PC-9 (cell line): ENCODE results near the gene BBS9. TPM values are rescaled to one million over a fixed set of nuclear protein-coding genes. Genes with fewer than 3 reads are reported as not detected.

Source experiments
- BruUV-seq: library from RNA; stranded (reverse); fragments of 400-500 nt; replicated peaks from 2 replicates; lab custom pipeline; 2021; lab: Mats Ljungman, UMichigan
- CTCF ChIA-PET: fragments of 300-600 bp; sonication (Branson Sonifier 250); formaldehyde crosslinking; loops from one replicate; lab custom pipeline; 2022; ENCODE audit warnings: antibody characterized with exemption; lab: Charles Lee
- POLR2A ChIA-PET: fragments of 300-600 bp; sonication (Branson Sonifier 250); formaldehyde crosslinking; loops from one replicate; lab custom pipeline; 2022; ENCODE audit warnings: antibody characterized with exemption; ENCODE audit not compliant: unreplicated experiment; lab: Charles Lee
- DNase-seq, 2 experiments: peaks; one replicate each; pipeline versions ENCODE4 v3.0.0 to v3.0.0-alpha.2; 2015 to 2022; ENCODE audit warnings: mixed read lengths in 1 of 2
- H2AFZ ChIP-seq: fragments of 200-600 bp; sonication (generic); 2 replicates; pipeline ENCODE4 v1.8.1; 2017; ENCODE audit warnings: antibody characterized with exemption
- H3F3A ChIP-seq: fragments of 200-600 bp; sonication (generic); 2 replicates; pipeline ENCODE4 v1.8.1; 2017; ENCODE audit warnings: antibody characterized with exemption, mild to moderate bottlenecking, low read depth; ENCODE audit not compliant: insufficient read depth
- H3K27ac ChIP-seq: fragments of 200-600 bp; sonication (generic); 2 replicates; pipeline ENCODE4 v1.6.1; 2016; ENCODE audit warnings: mixed run types
- H3K27me3 ChIP-seq: fragments of 200-600 bp; sonication (generic); 2 replicates; pipeline ENCODE4 v1.6.1; 2016; ENCODE audit warnings: low read depth, mixed run types; ENCODE audit not compliant: insufficient read depth
- H3K36me3 ChIP-seq: fragments of 200-600 bp; sonication (generic); 2 replicates; pipeline ENCODE4 v1.6.1; 2016; ENCODE audit warnings: low read depth, mixed run types
- H3K4me1 ChIP-seq: fragments of 200-600 bp; sonication (generic); replicated peaks from 2 replicates; pipeline ENCODE4 v1.6.1; 2016; ENCODE audit warnings: mixed run types; ENCODE audit not compliant: insufficient read depth
- H3K4me2 ChIP-seq: fragments of 200-600 bp; sonication (generic); 2 replicates; pipeline ENCODE4 v1.6.1; 2017; ENCODE audit warnings: mixed run types
- H3K4me3 ChIP-seq: fragments of 200-600 bp; sonication (generic); 2 replicates; pipeline ENCODE4 v1.6.1; 2016; ENCODE audit warnings: mixed run types
- H3K79me2 ChIP-seq: fragments of 200-600 bp; sonication (generic); 2 replicates; pipeline ENCODE4 v1.6.1; 2017; ENCODE audit warnings: low read depth, mixed run types
- H3K9me2 ChIP-seq: fragments of 200-600 bp; sonication (generic); 2 replicates; pipeline ENCODE4 v1.8.1; 2017; ENCODE audit warnings: mild to moderate bottlenecking; ENCODE audit not compliant: insufficient read depth
- H3K9me3 ChIP-seq: fragments of 200-600 bp; sonication (generic); 2 replicates; pipeline ENCODE4 v1.8.1; 2016; ENCODE audit warnings: low read depth; ENCODE audit not compliant: insufficient read depth
- H4K20me1 ChIP-seq: fragments of 200-600 bp; sonication (generic); 2 replicates; pipeline ENCODE4 v1.8.1; 2017; ENCODE audit not compliant: insufficient read depth
- EZH2 ChIP-seq: fragments of 200-600 bp; sonication (generic); IDR thresholded peaks from 2 replicates; pipeline ENCODE4 v1.8.0; 2017; ENCODE audit warnings: antibody characterized with exemption, low read depth
- intact Hi-C: fragments of 100-400 bp; cut with micrococcal nuclease; formaldehyde crosslinking; loops from one replicate; pipeline ENCODE4 v1.10.0; 2022; ENCODE audit not compliant: unreplicated experiment
- total RNA-seq: library from RNA; stranded (reverse); gene quantifications from 2 replicates; pipeline ENCODE4 v1.2.3, GENCODE V29; 2021
- TF ChIP-seq, protein P1 (sequence below): fragments of 200-600 bp; sonication (generic); conservative IDR thresholded peaks from 2 replicates; pipeline ENCODE4 v1.6.1; 2017; ENCODE audit warnings: mixed run types, antibody characterized with exemption, mild to moderate bottlenecking, moderate library complexity

BBS9 gene
- total RNA-seq, 1 experiment from 2014 or later: 12.4 TPM

GRCh38 chr7:33130184-33130583 is 820 bp downstream of the BBS9 start:
- Histone ChIP-seq H3K36me3 (no peaks in the 10 kb centered on the region), H3K9me3 (no peaks in the 10 kb centered on the region), H3K27ac (no peak overlapping the region), H3K9me2 (no peaks in the 10 kb centered on the region), H4K20me1 (no peaks in the 10 kb centered on the region), H3K79me2 (no peaks in the 10 kb centered on the region), H3K27me3 (no peaks in the 10 kb centered on the region), H3F3A (no peaks in the 10 kb centered on the region), H3K4me2 (peak overlapping the region; percentile 71), H3K4me3 (peak overlapping the region; percentile 58), H2AFZ (peak overlapping the region; percentile 97), H3K4me1 (peaks cover 9% of the 10 kb centered on the region; the same call in 1 of the 2 replicates)
- POLR2A ChIA-PET: no interaction called here
- CTCF ChIA-PET: no interaction called here
- intact Hi-C loops: no loop called here
- TF ChIP-seq, protein P1, sequence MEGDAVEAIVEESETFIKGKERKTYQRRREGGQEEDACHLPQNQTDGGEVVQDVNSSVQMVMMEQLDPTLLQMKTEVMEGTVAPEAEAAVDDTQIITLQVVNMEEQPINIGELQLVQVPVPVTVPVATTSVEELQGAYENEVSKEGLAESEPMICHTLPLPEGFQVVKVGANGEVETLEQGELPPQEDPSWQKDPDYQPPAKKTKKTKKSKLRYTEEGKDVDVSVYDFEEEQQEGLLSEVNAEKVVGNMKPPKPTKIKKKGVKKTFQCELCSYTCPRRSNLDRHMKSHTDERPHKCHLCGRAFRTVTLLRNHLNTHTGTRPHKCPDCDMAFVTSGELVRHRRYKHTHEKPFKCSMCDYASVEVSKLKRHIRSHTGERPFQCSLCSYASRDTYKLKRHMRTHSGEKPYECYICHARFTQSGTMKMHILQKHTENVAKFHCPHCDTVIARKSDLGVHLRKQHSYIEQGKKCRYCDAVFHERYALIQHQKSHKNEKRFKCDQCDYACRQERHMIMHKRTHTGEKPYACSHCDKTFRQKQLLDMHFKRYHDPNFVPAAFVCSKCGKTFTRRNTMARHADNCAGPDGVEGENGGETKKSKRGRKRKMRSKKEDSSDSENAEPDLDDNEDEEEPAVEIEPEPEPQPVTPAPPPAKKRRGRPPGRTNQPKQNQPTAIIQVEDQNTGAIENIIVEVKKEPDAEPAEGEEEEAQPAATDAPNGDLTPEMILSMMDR: no peak
- TF ChIP-seq EZH2: no peak
- BruUV-seq: TSS peak; percentile 45
- no peak for DNase-seq

DNA sequence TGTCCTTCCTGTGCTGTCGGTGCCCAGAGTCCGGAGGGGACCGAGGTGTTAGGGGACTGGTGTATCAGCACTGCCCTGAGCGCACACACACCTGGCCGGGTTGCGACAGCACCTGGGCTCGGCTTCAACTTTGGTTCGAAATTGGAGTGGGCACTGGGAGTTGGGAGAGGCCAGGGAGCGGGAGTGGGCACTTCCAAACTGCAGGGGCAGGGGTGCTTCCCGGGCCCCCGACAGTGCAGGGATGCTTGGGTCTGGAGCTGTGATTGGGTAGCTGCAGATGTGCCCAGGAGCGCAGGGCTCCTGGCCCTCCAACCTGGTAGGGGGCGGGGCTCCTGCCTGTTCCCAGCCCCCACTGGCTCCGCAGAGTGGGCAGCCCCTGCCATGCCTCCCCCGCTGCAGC is 7.7 kb downstream of the BBS9 start:
- Histone ChIP-seq H3K9me3 (0 out of 2 replicates have a peak, but pooled peaks cover 6% of the 10 kb centered on the region), H3K27me3 (no peaks in the 10 kb centered on the region), H4K20me1 (no peaks in the 10 kb centered on the region), H3K79me2 (no peaks in the 10 kb centered on the region), H3K4me1 (no peaks in the 10 kb centered on the region), H3K36me3 (no peaks in the 10 kb centered on the region), H3K4me3 (no peak overlapping the region), H2AFZ (no peak overlapping the region), H3K9me2 (no peaks in the 10 kb centered on the region; the same call in 1 of the 2 replicates), H3K27ac (no peak overlapping the region), H3K4me2 (no peak overlapping the region), H3F3A (no peaks in the 10 kb centered on the region)
- ChIA-PET CTCF (no interaction called here), POLR2A (no interaction called here)
- intact Hi-C loops: no loop called here
- DNase-seq: no peak
- TF ChIP-seq, protein P1: no peak
- no peak for TF ChIP-seq EZH2
- BruUV-seq: no TSS peak

DNA sequence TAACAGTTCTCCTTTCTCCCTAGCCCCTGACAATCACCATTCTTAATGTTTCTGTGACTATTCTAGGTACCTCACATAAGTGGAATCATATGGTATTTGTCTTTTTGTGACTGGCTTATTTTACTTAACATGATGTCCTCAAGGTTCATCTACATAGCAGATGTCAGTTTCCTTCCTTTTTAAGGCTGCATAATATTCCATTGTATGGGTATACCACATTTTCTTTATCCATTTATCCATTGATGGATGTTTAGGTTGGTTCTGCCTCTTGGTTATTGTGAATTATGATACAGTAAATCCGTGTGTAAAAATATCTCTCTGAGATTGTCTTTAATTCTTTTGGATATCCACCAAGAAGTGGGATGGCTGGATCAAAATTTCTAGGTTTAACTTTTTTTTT is 13.2 kb downstream of the BBS9 start:
- H4K20me1 ChIP-seq: no peaks in the 10 kb centered on the region
- H3F3A ChIP-seq: no peaks in the 10 kb centered on the region
- H3K36me3 ChIP-seq: no peaks in the 10 kb centered on the region
- no TSS peak for BruUV-seq
- no peak overlapping the region for H2AFZ ChIP-seq
- ChIA-PET POLR2A (no interaction called here), CTCF (no interaction called here)
- DNase-seq: no peak
- no peaks in the 10 kb centered on the region for H3K79me2 ChIP-seq
- no peak overlapping the region for H3K4me3 ChIP-seq
- H3K4me1 ChIP-seq: no peaks in the 10 kb centered on the region
- intact Hi-C loops: no loop called here
- TF ChIP-seq, protein P1: no peak
- TF ChIP-seq EZH2: no peak
- H3K27me3 ChIP-seq: no peaks in the 10 kb centered on the region
- no peaks in the 10 kb centered on the region for H3K9me3 ChIP-seq
- H3K9me2 ChIP-seq: no peaks in the 10 kb centered on the region
- H3K27ac ChIP-seq: no peak overlapping the region
- H3K4me2 ChIP-seq: no peak overlapping the region
